Stimulated activated CD8-positive, alpha-beta memory T cell treated with anti-CD3 and anti-CD28 coated beads, Interleukin-4, amount 100 ng/mL, for 1 hour (primary cell): ENCODE results near the gene BTLA.
"Not testable (repeated sequence)": the region's sequence is repeated elsewhere in the genome, so short reads cannot be mapped to it uniquely, and the experiment has no call there.

Experiments used
- DNase-seq, 2 donors: peaks; one replicate each; pipeline ENCODE4 v3.0.0-alpha.2; 2020; ENCODE audit warnings: low read depth in 2 of 2, low spot score in 1 of 2

The BTLA gene

GRCh38 chr3:112448939-112449338 lies 50.3 kb downstream of the BTLA start:
- DNase-seq = no peak

- no peak for DNase-seq
Measured at GRCh38 chr3:112446343-112446742, 52.9 kb downstream of the BTLA start.

GRCh38 chr3:112445839-112446238 lies 53.4 kb downstream of the BTLA start:
- no peak for DNase-seq

GRCh38 chr3:112437146-112438022 lies 61.9 kb downstream of the BTLA start:
- DNase-seq = no peak

- DNase-seq = no peak
Measured at GRCh38 chr3:112429960-112430359, 69.3 kb downstream of the BTLA start.

- DNase-seq = no peak
Measured at GRCh38 chr3:112427123-112427522, 72.1 kb downstream of the BTLA start.

GRCh38 chr3:112425858-112426750 lies 73.2 kb downstream of the BTLA start:
- DNase-seq = no peak

- no peak for DNase-seq
Measured at GRCh38 chr3:112425382-112425781, 73.9 kb downstream of the BTLA start.

- DNase-seq = no peak
Measured at GRCh38 chr3:112424394-112424793, 74.9 kb downstream of the BTLA start.

- not testable (repeated sequence) for DNase-seq
Measured at GRCh38 chr3:112422921-112423320, 76.4 kb downstream of the BTLA start.

- not testable (repeated sequence) for DNase-seq
Measured at GRCh38 chr3:112418526-112418925, 80.7 kb downstream of the BTLA start.

- no peak for DNase-seq
Measured at GRCh38 chr3:112417696-112418318, 81.5 kb downstream of the BTLA start.

- DNase-seq = no peak
Measured at GRCh38 chr3:112416391-112417212, 82.7 kb downstream of the BTLA start.

- DNase-seq = no peak
Measured at GRCh38 chr3:112415390-112415789, 83.9 kb downstream of the BTLA start.
